ENCODE results near the gene LAG3.

LAG3 gene

GRCh38 chr12:6790496-6791150 is 18.3 kb downstream of the LAG3 start:
- no peak for DNase-seq (ENCODE audit: low read depth in 2 of 2)

- no peak for DNase-seq (ENCODE audit: low read depth in 2 of 2)
Measured at GRCh38 chr12:6791931-6792520, 19.7 kb downstream of the LAG3 start.

GRCh38 chr12:6792522-6793201 is 20.3 kb downstream of the LAG3 start:
- DNase-seq (ENCODE audit: low read depth in 2 of 2), result no peak

- no peak for DNase-seq (ENCODE audit: low read depth in 2 of 2)
Measured at GRCh38 chr12:6795088-6795487, 22.8 kb downstream of the LAG3 start.

DNA sequence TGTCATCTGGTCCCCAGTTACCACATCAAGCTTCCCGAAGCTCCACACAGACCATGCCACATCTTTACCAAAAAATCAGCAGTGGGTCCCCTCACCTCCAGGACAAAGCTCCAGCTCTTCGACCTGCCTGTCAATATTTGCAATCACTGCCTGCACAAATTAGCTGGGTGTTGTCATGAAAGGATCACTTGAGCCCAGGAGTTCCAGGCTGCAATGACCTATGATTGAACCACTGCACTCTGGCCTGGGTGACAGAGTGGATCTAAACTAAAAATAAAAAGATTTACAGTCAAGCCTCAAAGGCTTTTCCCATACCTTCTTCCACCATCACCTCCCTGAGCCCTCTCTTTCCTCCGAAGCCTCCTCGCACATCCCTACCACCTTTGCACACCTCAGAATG is 24.3 kb downstream of the LAG3 start:
- DNase-seq (ENCODE audit: low read depth in 2 of 2), result no peak

DNA sequence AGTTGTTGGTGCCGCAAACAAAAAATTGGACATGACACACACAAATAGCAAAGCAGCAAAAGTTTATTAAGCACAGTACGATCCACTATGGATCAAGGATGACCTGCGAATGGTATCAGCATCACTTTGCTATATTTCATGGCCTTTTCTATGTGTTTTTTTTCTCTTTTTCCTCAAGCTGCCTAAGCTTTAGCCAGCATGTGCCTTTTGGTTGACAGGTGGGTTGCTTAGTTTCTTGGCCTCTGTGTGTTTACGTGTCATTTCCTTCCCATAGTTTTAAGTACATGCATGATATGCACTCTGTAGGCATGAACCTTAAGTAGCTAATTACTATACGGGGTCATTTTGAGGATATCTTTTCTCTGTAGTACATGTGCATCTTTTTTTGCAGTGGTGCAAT is 26.8 kb downstream of the LAG3 start:
- no peak for DNase-seq (ENCODE audit: low read depth in 2 of 2)

DNA sequence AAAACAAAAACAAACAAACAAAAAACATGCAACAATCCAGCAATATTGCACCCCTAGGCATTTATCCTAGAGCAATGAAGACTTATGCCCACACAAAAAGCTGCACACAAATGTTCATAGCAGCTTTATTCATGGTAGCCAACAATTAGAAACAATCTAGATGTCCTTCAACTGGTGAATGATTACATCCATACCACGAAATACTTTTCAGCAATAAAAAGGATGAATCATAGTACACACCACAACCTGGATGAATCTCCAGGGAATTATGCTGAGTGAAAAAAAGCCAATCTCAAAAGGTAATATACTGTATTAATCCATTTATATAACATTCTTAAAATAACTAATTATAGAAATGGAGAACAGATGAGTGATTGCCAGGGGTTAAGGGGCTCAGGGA is 34.9 kb downstream of the LAG3 start:
- DNase-seq (ENCODE audit: low read depth in 2 of 2), result no peak

DNA sequence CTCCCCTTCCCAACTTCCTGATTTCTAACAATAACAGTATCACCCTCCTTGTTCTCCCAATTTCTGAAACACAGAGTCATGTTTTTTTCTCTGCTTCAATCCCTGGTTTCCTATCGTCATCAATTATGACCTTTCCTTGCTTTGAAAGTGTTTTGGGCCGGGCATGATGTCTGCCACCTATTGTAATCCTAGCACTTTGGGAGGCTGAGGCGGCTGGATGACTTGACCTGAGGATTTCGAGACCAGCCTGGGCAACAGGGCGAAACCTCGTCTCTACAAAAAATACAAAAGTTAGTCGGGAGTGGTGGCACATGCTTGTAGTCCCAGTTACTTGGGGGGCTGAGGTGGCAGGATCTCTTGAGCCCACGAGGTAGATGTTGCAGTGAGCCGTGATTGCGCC is 36.7 kb downstream of the LAG3 start:
- no peak for DNase-seq (ENCODE audit: low read depth in 2 of 2)

DNA sequence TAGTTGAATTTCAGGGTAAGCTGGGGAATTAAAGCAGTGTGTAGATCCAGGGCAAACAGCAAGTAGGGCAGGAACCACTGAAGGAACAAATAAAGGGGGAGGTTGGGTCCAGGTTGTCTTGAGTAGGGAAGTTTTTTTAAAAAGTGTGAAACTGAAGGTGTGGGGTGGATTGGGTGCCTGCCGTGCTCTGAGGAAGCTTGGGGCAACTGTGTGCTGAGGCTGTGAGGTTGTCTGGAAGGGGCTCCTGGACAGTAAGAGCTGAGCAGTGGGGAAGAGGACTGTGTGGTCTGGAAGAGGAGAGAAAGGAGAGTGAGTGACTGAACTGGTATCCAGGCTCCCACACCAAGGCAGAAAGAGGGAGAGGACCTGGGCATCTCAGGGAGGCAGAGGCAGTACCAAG is 38.4 kb downstream of the LAG3 start:
- no peak for DNase-seq (ENCODE audit: low read depth in 2 of 2)

- no peak for DNase-seq (ENCODE audit: low read depth in 2 of 2)
Measured at GRCh38 chr12:6813363-6813762, 41.0 kb downstream of the LAG3 start.

DNA sequence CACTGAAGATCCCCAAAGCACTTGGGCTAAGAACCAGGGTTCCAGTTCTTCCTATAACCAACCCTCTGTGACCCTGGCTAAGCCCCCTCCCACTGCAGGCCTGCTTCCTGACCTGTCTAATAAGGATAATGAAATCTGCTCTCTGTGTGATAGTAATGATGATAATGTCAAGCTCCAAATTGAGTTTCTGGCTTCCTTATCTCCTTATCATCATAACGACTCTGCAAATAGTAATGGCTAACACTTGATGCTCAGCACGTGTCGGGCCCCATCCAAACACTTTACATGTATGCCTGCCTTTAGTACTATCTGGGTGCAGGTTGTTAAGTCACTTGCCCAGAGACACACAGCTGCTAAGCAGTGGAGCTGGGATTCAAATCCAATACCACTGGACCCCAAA is 44.3 kb downstream of the LAG3 start:
- DNase-seq (ENCODE audit: low read depth in 2 of 2), result no peak

DNA sequence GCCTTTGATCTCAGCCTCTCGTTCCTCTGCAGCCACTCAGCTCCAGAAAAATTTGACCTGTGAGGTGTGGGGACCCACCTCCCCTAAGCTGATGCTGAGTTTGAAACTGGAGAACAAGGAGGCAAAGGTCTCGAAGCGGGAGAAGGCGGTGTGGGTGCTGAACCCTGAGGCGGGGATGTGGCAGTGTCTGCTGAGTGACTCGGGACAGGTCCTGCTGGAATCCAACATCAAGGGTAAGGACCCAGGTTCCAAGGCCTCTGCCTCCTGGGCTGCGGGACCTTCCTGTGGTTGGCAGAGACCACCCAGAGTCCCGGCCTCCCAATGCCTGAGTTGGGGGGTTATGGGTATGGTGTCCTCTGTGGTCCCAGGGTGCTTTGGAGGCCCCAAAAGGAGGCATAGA is 44.8 kb downstream of the LAG3 start:
- DNase-seq (ENCODE audit: low read depth in 2 of 2), result no peak

DNA sequence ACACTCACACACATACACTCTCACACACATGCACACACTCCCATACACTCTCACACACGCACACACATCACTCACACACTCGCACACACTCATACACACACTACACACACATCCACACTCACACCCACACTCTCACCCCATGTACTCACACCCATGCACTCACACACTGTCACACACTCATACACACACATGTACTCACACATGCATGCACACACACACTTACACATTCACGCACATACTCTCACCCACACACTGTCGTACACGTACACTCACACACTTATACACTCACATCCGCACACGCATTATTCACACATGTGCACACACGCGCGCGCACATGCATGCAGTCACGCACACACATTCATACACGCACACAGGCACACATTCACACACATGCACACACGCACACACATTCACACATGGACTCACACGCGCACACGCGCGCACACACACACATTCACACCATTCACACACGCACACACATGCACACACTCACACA is 45.4 kb downstream of the LAG3 start:
- DNase-seq (ENCODE audit: low read depth in 2 of 2), result no peak

GRCh38 chr12:6818222-6818621 is 45.9 kb downstream of the LAG3 start:
- DNase-seq (ENCODE audit: low read depth in 2 of 2), result no peak

DNA sequence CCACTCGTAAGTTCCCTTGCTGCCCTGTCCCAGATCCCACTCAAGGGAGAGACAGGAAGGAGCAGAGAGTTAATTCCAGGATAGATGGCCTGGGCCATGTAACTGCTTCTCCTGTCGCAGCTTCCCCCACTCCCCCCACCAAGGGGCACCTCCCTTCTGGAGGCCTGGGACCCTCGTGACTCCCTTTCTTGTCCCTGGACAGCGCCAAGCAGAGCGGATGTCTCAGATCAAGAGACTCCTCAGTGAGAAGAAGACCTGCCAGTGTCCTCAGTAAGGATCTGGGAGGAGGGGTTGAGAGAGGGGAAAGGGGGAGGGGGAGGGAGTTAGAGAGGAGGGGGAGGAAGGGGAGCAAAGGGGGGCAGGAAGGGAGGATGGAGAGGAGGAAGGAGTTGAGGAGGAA is 46.3 kb downstream of the LAG3 start:
- DNase-seq (ENCODE audit: low read depth in 2 of 2), result no peak

GRCh38 chr12:6819106-6820030 is 47.0 kb downstream of the LAG3 start:
- DNase-seq (ENCODE audit: low read depth in 2 of 2), result no peak

DNA sequence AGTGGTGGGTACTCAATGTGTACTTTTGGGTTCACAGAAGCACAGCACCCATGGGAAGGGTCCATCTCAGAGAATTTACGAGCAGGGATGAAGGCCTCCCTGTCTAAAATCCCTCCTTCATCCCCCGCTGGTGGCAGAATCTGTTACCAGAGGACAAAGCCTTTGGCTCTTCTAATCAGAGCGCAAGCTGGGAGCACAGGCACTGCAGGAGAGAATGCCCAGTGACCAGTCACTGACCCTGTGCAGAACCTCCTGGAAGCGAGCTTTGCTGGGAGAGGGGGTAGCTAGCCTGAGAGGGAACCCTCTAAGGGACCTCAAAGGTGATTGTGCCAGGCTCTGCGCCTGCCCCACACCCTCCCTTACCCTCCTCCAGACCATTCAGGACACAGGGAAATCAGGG is 47.8 kb downstream of the LAG3 start:
- DNase-seq (ENCODE audit: low read depth in 2 of 2), result no peak

DNA sequence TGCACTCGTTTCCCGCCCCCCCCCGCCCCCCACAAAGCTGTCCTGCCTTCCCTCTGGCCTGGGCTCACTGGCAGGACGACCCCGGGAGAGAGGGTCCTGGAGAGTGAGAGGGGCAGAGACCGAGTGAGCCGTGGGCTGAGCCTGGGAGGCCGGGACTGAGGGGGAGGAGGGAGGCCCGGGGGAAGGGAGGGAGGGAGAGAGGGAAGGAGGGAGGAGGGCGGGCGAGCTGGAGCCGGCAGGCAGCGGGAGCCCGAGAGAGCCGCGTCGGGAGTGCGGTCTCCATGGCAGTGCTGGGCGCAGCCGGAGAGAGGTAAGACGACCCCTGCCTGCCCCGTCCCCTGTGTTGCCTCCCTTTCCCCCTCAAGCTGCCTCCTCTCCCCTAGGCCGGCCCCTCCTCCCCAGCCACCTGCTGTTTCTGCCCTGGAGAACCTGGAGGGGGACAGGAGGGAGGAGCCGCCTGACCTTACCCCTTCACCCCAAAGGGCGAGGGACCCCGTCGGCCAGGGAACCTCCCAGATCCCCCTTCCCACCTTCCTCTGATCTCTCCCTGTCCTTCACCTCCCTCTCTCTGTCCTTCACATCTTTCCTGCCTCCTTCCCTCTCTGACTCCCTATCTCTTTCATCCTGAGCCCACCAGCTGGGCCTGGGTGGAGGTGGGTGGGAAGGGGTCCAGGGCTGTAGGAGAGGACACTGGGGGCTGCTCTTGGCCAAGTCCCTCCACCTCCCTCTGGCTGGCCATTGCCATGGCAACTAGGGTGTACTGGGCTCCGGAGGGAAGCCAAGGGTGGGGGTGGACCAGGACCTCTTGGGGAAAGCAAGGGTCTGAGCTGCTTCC is 49.5 kb downstream of the LAG3 start, which contains the start of gene GPR162:
TSS of gene GPR162 (plus strand) at position 231 of the 835 bp plus-strand sequence. CDS start 2,078 bp downstream, outside the sequence.
- no peak for DNase-seq (ENCODE audit: low read depth in 2 of 2)

- DNase-seq (ENCODE audit: low read depth in 2 of 2), result no peak
Measured at GRCh38 chr12:6822426-6823135, 50.3 kb downstream of the LAG3 start.

Measured in stimulated activated CD4-positive, alpha-beta T cell treated with anti-CD3 and anti-CD28 coated beads, Interleukin-4, amount 100 ng/mL, for 48 hours (primary cell).